HG03064 (cell line): ENCODE data around the gene FNDC8.
"Not testable (repeated sequence)": the region's sequence is repeated elsewhere in the genome, so short reads cannot be mapped to it uniquely, and the experiment has no call there.

Source experiments
- ATAC-seq: cut with Tn5 transposase; IDR thresholded peaks from one replicate; pipeline ENCODE4 v1.9.1; 2021; ENCODE audit warnings: low read depth; ENCODE audit not compliant: unreplicated experiment

FNDC8 gene

GRCh38 chr17:35121315-35121714 lies at the start of gene FNDC8:
Gene FNDC8, plus strand, starts transcription at chr17:35121615. Its CDS starts 79 bp downstream, at chr17:35121694.
- ATAC-seq, result no peak

DNA sequence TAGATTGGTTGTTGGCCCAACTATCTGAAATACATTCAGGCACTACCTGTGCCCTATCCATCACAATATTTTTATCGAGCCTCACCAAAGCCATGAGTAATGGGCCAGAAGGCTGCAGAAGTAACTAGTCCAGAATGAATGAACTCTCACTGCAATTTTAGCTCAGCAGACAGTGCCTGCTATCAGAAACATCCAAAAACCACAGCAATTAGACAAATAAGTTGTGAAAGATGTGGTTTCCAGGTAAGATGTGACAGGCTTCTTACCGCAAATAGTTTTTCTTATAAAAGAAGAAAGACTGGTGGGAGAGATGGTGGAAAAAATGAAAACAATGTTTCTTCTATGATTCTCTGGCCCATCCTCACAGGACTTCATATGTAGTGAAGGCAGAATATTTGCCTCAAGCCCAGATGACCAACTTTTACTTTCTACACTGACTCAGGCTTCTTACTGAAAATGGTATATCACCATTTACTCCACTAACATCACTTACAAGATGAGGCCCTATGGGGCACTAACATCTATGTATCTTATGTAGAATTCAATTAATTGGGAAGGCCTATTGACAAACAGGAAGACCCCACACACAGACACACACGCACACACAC lies 48.1 kb upstream of the FNDC8 start:
- no peak for ATAC-seq

- ATAC-seq, result no peak
Observed at GRCh38 chr17:35073991-35074627, 47.3 kb upstream of the FNDC8 start.

- no peak for ATAC-seq
Observed at GRCh38 chr17:35074711-35075707, 46.4 kb upstream of the FNDC8 start.

GRCh38 chr17:35076874-35077273 lies 44.5 kb upstream of the FNDC8 start:
- ATAC-seq, result no peak

- ATAC-seq, result no peak
Observed at GRCh38 chr17:35079547-35080423, 41.6 kb upstream of the FNDC8 start.

DNA sequence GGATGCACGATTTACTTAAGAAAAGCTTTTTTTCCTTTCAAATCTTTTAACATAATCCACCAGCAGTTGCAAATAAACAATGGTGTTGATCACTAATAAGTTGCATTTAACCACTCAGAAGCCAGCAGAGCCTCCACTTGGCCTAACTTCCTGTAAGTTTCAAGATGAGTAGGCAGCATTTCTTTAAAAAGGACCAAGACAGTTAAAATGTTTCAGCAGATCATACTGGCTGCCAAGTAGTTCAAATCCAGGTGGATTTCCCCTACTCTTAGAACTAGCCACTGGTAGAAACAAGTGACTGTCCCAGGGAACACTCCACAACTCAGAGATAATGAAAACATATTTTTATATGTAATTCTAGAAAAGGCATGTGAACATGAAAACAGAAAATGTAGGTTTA lies 40.9 kb upstream of the FNDC8 start:
- no peak for ATAC-seq

- ATAC-seq, result no peak
Observed at GRCh38 chr17:35081638-35082037, 39.8 kb upstream of the FNDC8 start.

GRCh38 chr17:35082073-35082657 lies 39.2 kb upstream of the FNDC8 start:
- ATAC-seq, result no peak

DNA sequence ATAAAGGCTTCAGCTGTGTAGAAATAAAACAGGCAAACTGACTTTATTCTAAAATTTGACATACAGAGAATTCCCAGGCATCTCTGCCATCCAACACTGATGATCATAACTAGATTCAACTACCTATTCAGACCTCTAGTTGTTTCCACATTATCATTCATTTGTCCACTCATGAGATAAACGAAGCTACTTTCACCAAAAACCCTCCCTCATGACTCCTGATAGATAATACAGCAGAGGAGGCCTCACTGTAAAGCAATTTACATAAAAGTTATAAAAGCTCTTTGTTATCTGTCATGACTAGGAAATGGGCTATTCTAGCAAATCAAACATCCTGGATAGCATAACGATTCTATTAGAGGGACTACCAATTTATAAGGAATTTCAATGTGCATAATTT lies 38.3 kb upstream of the FNDC8 start:
- ATAC-seq, result no peak

DNA sequence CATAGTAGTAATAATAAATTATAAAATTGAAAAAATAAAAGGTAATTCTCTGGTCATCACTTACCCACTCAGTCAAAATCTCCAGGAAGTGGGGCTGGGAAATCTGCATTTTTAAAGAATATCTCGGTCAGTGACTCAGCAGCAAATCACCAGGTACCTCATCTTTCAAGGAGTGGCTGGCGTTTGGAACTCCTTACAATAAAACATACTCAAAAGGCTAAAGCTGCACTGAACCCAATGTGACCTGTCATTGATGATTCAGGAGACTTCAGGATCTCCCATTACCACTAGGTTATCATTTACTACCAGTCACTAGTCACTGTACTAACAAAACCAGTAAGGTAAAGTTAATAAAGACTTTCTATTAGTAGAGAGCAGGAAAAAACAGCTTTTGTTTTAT lies 36.4 kb upstream of the FNDC8 start:
- ATAC-seq, result no peak

DNA sequence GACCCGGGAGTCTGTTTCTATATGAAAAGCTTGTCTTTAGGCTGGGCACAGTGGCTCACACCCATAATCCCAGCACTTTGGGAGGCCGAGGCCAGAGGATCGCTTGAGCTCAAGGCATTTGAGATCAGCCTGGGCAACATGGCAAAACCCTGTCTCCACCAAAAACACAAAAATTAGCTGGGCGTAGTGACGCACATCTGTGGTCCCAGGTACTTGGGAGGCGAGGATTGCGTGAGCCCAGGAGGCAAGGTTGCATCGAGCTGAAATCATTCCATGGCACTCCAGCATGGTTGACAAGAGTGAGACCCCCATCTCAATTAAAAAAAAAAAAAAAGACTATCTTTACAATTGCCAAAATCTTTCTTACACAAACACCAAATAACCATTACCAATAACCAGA lies 35.3 kb upstream of the FNDC8 start:
- no peak for ATAC-seq

- ATAC-seq, result no peak
Observed at GRCh38 chr17:35086931-35087573, 34.4 kb upstream of the FNDC8 start.

DNA sequence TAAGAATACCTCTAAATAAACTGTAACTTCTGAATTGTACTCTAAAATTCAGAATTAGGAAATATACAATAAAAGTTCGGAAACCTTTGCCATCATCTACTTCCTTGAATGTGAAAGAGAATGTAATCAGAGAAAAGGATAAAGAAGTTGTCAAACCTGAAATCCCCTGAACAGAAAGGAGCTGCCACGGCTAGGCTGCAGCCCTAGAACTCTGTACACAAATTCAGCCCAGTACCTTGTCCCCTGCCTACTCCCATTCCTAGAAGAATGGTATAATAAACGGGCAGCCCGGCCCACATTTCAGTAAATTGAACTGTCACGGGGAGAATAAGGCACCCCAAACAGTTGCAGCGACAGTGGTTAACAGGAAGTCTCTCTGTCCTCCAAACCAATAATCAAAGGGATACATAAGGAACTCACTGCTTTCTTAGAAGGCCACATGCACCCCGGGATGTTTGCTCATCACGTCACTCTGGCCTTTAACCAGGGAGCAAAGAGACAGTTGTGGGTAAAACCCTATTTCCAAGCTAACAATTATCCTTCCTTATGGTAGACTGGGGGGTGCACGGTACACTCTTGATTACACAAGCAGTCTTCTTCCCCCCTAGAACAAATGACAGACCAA lies 33.6 kb upstream of the FNDC8 start:
- no peak for ATAC-seq

DNA sequence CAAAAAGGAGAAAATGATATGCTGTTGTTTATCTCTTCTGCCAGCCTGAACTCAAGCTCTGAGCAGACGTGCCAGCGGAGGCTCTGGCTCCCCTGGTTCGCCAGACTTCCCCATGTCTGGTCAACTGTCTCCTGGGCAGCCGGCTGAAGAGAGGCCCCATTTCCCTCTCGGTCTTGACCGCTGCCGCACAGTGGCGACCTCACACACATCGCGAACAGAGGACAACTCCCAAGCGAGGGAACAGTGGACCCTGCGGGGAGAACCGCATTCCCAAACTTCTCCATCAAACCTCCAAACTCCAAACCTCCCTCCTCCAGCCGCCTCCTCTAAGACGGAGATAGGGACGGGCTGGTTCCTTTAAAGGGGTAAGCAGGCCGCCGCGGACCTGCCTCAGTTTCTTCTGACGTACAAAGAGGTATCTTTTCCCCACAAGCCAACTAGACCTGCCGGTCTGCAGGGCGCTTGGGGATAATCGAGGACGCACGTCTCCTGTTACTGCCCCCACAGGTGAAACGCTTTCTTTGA lies 33.0 kb upstream of the FNDC8 start:
- peak; percentile 10 for ATAC-seq

- peak; percentile 65 for ATAC-seq
Observed at GRCh38 chr17:35088881-35089585, 32.4 kb upstream of the FNDC8 start.

DNA sequence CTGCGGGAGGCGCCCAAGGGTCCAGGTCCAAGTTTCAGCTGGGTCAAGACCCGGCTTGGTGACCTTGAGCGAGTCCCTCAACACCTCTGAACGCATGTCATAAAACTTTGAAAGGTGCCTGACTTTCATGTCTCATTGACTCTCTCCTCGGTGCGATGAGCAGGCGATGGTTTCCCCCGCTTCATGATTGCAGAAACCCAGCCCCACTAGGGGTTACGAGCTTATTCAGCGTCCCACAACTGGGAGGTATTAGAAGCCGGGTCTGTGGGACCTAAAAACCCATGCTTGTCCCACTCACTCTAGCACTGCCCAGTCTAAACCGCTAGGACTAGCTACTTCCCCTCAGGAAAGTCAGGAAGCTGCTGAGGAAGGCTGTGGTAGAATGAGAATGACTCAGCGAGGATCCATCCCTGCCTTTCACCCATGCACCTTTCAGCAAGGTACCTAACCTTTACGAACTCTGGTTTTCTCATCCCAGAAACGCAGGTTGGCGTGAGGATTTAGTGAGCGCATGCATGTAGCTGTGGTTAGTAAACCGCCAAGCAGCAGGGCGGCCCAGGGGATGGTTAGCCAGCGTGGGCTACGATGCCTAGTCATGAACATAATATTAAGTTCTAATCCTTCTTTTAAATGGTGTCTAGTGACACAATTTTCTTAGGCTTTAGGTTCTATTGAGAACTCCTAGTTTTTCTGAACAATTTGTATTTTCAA lies 31.7 kb upstream of the FNDC8 start:
- ATAC-seq, result peak; percentile 10

GRCh38 chr17:35090707-35091106 lies 30.7 kb upstream of the FNDC8 start:
- not testable (repeated sequence) for ATAC-seq
